ENCODE results near the gene DHCR7.
A peak's percentile ranks its signal among the peaks of the same experiment; 100 is the strongest.
"Not testable (repeated sequence)": the region's sequence is repeated elsewhere in the genome, so short reads cannot be mapped to it uniquely, and the experiment has no call there.

The DHCR7 gene

GRCh38 chr11:71437879-71438278 lies 10.3 kb downstream of the DHCR7 start:
- DNase-seq (ENCODE audit: low spot score) = no peak

GRCh38 chr11:71437399-71437798 lies 10.8 kb downstream of the DHCR7 start:
- no peak for DNase-seq (ENCODE audit: low spot score)

GRCh38 chr11:71436861-71437260 lies 11.3 kb downstream of the DHCR7 start:
- no peak for DNase-seq (ENCODE audit: low spot score)

- no peak for DNase-seq (ENCODE audit: low spot score)
Observed at GRCh38 chr11:71435278-71435951, 12.8 kb downstream of the DHCR7 start.

GRCh38 chr11:71434576-71435130 lies 13.5 kb downstream of the DHCR7 start:
- no peak for DNase-seq (ENCODE audit: low spot score)

GRCh38 chr11:71433648-71434450 lies 14.3 kb downstream of the DHCR7 start:
- DNase-seq (ENCODE audit: low spot score) = no peak

GRCh38 chr11:71432761-71433647 lies 15.2 kb downstream of the DHCR7 start:
- DNase-seq (ENCODE audit: low spot score) = no peak

GRCh38 chr11:71431271-71431670 lies 16.9 kb downstream of the DHCR7 start:
- DNase-seq (ENCODE audit: low spot score) = no peak

- no peak for DNase-seq (ENCODE audit: low spot score)
Observed at GRCh38 chr11:71430166-71430565, 18.0 kb downstream of the DHCR7 start.

GRCh38 chr11:71429701-71430100 lies 18.5 kb downstream of the DHCR7 start:
- DNase-seq (ENCODE audit: low spot score) = no peak

GRCh38 chr11:71428861-71429435 lies 19.2 kb downstream of the DHCR7 start:
- DNase-seq (ENCODE audit: low spot score) = no peak

- DNase-seq (ENCODE audit: low spot score) = no peak
Observed at GRCh38 chr11:71426413-71426812, 21.8 kb downstream of the DHCR7 start.

- DNase-seq (ENCODE audit: low spot score) = peak; percentile 55
Observed at GRCh38 chr11:71425860-71426259, 22.3 kb downstream of the DHCR7 start.

- no peak for DNase-seq (ENCODE audit: low spot score)
Observed at GRCh38 chr11:71425409-71425808, 22.8 kb downstream of the DHCR7 start.

- DNase-seq (ENCODE audit: low spot score) = no peak
Observed at GRCh38 chr11:71423181-71423790, 24.9 kb downstream of the DHCR7 start.

GRCh38 chr11:71422318-71422717 lies 25.9 kb downstream of the DHCR7 start:
- not testable (repeated sequence) for DNase-seq (ENCODE audit: low spot score)

- DNase-seq (ENCODE audit: low spot score) = no peak
Observed at GRCh38 chr11:71421392-71421950, 26.7 kb downstream of the DHCR7 start.

GRCh38 chr11:71420455-71421241 lies 27.5 kb downstream of the DHCR7 start:
- peak; percentile 61 for DNase-seq (ENCODE audit: low spot score)

GRCh38 chr11:71418643-71419042 lies 29.6 kb downstream of the DHCR7 start:
- DNase-seq (ENCODE audit: low spot score) = no peak

GRCh38 chr11:71414645-71415044 lies 33.5 kb downstream of the DHCR7 start:
- DNase-seq (ENCODE audit: low spot score) = no peak

Data from kidney tubule cell (primary cell).